ENCODE data around the gene MAPK9.

GRCh38 chr5:180283026-180283615, 8.8 kb downstream of the MAPK9 start:
- TF ChIP-seq, protein P1, sequence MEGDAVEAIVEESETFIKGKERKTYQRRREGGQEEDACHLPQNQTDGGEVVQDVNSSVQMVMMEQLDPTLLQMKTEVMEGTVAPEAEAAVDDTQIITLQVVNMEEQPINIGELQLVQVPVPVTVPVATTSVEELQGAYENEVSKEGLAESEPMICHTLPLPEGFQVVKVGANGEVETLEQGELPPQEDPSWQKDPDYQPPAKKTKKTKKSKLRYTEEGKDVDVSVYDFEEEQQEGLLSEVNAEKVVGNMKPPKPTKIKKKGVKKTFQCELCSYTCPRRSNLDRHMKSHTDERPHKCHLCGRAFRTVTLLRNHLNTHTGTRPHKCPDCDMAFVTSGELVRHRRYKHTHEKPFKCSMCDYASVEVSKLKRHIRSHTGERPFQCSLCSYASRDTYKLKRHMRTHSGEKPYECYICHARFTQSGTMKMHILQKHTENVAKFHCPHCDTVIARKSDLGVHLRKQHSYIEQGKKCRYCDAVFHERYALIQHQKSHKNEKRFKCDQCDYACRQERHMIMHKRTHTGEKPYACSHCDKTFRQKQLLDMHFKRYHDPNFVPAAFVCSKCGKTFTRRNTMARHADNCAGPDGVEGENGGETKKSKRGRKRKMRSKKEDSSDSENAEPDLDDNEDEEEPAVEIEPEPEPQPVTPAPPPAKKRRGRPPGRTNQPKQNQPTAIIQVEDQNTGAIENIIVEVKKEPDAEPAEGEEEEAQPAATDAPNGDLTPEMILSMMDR (IDR thresholded peaks at IDR 0.05; ENCODE audit: low read depth, low read length, poor library complexity, severe bottlenecking) = no peak
- no peak for TF ChIP-seq EZH2phosphoT487 (IDR thresholded peaks at IDR 0.05; ENCODE audit: borderline replicate concordance, low read length)

Measured in DOHH2 (cell line).